H1 (cell line): Measurements from ENCODE around the gene ATP9B. TPM values are rescaled to one million over a fixed set of nuclear protein-coding genes. Genes with fewer than 3 reads are reported as not detected.
A peak's percentile ranks its signal among the peaks of the same experiment; 100 is the strongest.

Experiments
- BRCA1 ChIP-seq: IDR thresholded peaks from 2 replicates; pipeline ENCODE4 v1.6.1; 2012; ENCODE audit warnings: low read depth, low read length, improper control_type of control experiment
- CBX5 ChIP-seq: fragments of 300-800, 300-1000 bp; sonication (generic); IDR thresholded peaks from 2 replicates; pipeline ENCODE4 v1.7.1; 2016; ENCODE audit warnings: antibody characterized with exemption, low read length, low read depth
- CHD1 ChIP-seq: IDR thresholded peaks from 2 replicates; pipeline ENCODE4 v1.6.1; 2012; ENCODE audit warnings: low read depth, low read length, improper control_type of control experiment
- CTBP2 ChIP-seq: IDR thresholded peaks from 2 replicates; pipeline ENCODE4 v1.7.0; 2011; ENCODE audit warnings: borderline replicate concordance, mild to moderate bottlenecking, moderate library complexity, mixed read lengths, low read length; ENCODE audit not compliant: insufficient read depth, insufficient read length
- EP300 ChIP-seq, 2 experiments: IDR thresholded peaks; 1 replicate in 1 of 2; 2 replicates in 1 of 2; pipeline ENCODE4 v1.6.1; 2011 to 2012; ENCODE audit warnings: low read depth in 2 of 2, low read length in 2 of 2, mild to moderate bottlenecking in 2 of 2, borderline replicate concordance in 1 of 2, inconsistent platforms in 1 of 2, moderate library complexity in 1 of 2
- EZH2 ChIP-seq: fragments of 200-600 bp; sonication (generic); IDR thresholded peaks from 2 replicates; pipeline ENCODE4 v1.7.1; 2012; ENCODE audit warnings: low read depth, mild to moderate bottlenecking, moderate library complexity, low read length, inconsistent platforms; ENCODE audit not compliant: severe bottlenecking
- JUND ChIP-seq: IDR thresholded peaks from 2 replicates; pipeline ENCODE4 v1.6.1; 2011; ENCODE audit warnings: mild to moderate bottlenecking, improper control_type of control experiment, low read length
- POLR2A ChIP-seq, 2 experiments: IDR thresholded peaks; 1 replicate in 1 of 2; 2 replicates in 1 of 2; pipeline ENCODE4 v1.6.1; 2011; ENCODE audit warnings: low read depth in 2 of 2, low read length in 2 of 2, mild to moderate bottlenecking in 2 of 2; ENCODE audit errors: control extremely low read depth in 1 of 2
- RBBP5 ChIP-seq: IDR thresholded peaks from 2 replicates; pipeline ENCODE4 v1.7.1; 2012; ENCODE audit warnings: low read depth, mild to moderate bottlenecking, inconsistent platforms, low read length, moderate library complexity, borderline replicate concordance
- RFX5 ChIP-seq: IDR thresholded peaks from 2 replicates; pipeline ENCODE4 v1.6.1; 2011; ENCODE audit warnings: low read depth, low read length, improper control_type of control experiment, borderline replicate concordance
- SP4 ChIP-seq: IDR thresholded peaks from 2 replicates; pipeline ENCODE4 v1.6.1; 2012; ENCODE audit warnings: low read length, inconsistent platforms
- TAF1 ChIP-seq: IDR thresholded peaks from 2 replicates; pipeline ENCODE4 v1.6.1; 2011; ENCODE audit warnings: mild to moderate bottlenecking, low read depth, low read length
- TBP ChIP-seq: IDR thresholded peaks from 2 replicates; pipeline ENCODE4 v1.6.1; 2011; ENCODE audit warnings: low read depth, low read length, improper control_type of control experiment
- TEAD4 ChIP-seq: IDR thresholded peaks from 2 replicates; pipeline ENCODE4 v1.6.1; 2012; ENCODE audit warnings: low read depth, low read length, inconsistent platforms, mixed read lengths
- polyA plus RNA-seq, 7 experiments: library from polyadenylated mRNA; depleted of rRNA in 3 of 7; stranded (reverse) in 5 of 7; unstranded in 2 of 7; fragments of >200 nt in 5 of 7; fragments of 200-250 nt in 2 of 7; gene quantifications; 1 replicate in 5 of 7; 2 replicates in 1 of 7; 4 replicates in 1 of 7; pipeline versions ENCODE4 v1.2.1 to v1.2.3, GENCODE V29; 2011 to 2013; ENCODE audit warnings: missing spikeins in 2 of 7, mixed read lengths in 2 of 7
- total RNA-seq: library from RNA; stranded (reverse); fragmentation: NEBNext Ultra II Directional; extraction: Animal tissue kit (Norgen Biotek cat#: 25700); gene quantifications from 2 replicates; pipeline ENCODE4 v1.2.1, GENCODE V29; 2021
- TF ChIP-seq, protein P1 (sequence below), 3 experiments: IDR thresholded peaks; 1 replicate in 2 of 3; 2 replicates in 1 of 3; pipeline versions ENCODE4 v1.5.1 to v1.6.1; 2011; ENCODE audit warnings: low read length in 3 of 3, mild to moderate bottlenecking in 3 of 3, inconsistent platforms in 2 of 3, low read depth in 1 of 3, moderate library complexity in 1 of 3; ENCODE audit not compliant: insufficient read depth in 1 of 3; ENCODE audit errors: control extremely low read depth in 1 of 3
- TF ChIP-seq, protein P2 (sequence below): IDR thresholded peaks from 2 replicates; pipeline ENCODE4 v1.6.1; 2012; ENCODE audit warnings: inconsistent platforms
- TF ChIP-seq, protein P3 (sequence below): IDR thresholded peaks from 2 replicates; pipeline ENCODE4 v1.6.1; 2011; ENCODE audit warnings: low read length, improper control_type of control experiment
- TF ChIP-seq, protein P4 (sequence below): IDR thresholded peaks from 2 replicates; pipeline ENCODE4 v1.6.1; 2011; ENCODE audit warnings: low read depth, mild to moderate bottlenecking, low read length; ENCODE audit not compliant: insufficient read depth

Gene ATP9B
- total and polyA plus RNA-seq, 2 of the 8 experiments (the other 6 are each of a cell fraction or from before 2014, with no cell fraction given), result 15.1 to 21.7 TPM

DNA sequence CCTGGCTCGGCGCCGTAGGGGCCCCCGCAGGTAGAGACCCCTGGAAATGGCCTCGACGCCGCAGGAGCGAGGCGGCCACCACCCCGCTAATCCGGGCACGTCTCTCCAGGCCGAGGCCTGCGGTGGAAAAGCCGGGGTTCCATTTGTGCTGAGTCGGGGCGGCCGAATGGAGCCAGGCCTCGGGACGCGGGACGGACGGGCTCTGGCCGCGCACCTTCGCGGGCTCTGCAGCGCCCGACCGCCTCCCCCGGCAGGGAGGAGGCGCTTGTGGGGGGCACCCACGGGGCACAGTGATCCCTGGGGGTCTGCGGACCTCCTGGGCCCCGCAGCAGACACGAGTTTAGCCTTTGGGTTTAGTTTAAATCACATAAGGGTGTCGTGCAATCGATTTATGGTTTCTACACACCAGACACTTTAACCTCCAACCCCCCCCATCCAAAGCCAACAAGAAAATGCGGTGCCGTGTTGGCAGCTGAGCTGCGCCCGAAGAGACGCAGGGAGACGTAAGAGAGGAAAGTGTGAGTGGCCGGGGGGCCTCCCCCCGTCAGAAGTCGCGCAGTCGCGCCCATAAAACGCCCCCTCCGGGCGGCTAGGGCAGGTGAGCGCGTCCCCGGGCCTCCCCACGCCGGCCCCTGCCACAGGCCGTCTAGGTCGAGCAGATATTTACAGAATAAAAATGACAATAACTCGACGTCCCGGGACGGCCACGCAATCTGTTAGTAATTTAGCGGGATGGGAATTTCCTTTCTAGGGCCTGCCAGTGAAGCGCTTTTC lies 325.5 kb downstream of the ATP9B start (continued):
- TF ChIP-seq EZH2 (peak; percentile 74), RBBP5 (no peak), TAF1 (0 out of 2 replicates have a peak, but pooled peaks have one; percentile 38), TEAD4 (no peak), EP300 (IDR thresholded peaks at IDR 0.05; ENCODE audit: borderline replicate concordance in 1 of 2, low read depth in 2 of 2, low read length in 2 of 2) (no peak), TBP (no peak), SP4 (no peak), CBX5 (no peak), POLR2A (IDR thresholded peaks at IDR 0.05; ENCODE audit: control extremely low read depth in 1 of 2, low read depth in 2 of 2, low read length in 2 of 2) (no peak), CTBP2 (no peak), JUND (no peak), CHD1 (no peak), RFX5 (no peak), BRCA1 (no peak)
- TF ChIP-seq, protein P1, sequence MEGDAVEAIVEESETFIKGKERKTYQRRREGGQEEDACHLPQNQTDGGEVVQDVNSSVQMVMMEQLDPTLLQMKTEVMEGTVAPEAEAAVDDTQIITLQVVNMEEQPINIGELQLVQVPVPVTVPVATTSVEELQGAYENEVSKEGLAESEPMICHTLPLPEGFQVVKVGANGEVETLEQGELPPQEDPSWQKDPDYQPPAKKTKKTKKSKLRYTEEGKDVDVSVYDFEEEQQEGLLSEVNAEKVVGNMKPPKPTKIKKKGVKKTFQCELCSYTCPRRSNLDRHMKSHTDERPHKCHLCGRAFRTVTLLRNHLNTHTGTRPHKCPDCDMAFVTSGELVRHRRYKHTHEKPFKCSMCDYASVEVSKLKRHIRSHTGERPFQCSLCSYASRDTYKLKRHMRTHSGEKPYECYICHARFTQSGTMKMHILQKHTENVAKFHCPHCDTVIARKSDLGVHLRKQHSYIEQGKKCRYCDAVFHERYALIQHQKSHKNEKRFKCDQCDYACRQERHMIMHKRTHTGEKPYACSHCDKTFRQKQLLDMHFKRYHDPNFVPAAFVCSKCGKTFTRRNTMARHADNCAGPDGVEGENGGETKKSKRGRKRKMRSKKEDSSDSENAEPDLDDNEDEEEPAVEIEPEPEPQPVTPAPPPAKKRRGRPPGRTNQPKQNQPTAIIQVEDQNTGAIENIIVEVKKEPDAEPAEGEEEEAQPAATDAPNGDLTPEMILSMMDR (IDR thresholded peaks at IDR 0.05; ENCODE audit: control extremely low read depth in 1 of 3, insufficient read depth in 1 of 3, low read depth in 1 of 3, low read length in 3 of 3), result no peak
- TF ChIP-seq, protein P2, sequence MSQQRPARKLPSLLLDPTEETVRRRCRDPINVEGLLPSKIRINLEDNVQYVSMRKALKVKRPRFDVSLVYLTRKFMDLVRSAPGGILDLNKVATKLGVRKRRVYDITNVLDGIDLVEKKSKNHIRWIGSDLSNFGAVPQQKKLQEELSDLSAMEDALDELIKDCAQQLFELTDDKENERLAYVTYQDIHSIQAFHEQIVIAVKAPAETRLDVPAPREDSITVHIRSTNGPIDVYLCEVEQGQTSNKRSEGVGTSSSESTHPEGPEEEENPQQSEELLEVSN, result peak; percentile 70; the same call in 1 of the 2 replicates
- TF ChIP-seq, protein P3, sequence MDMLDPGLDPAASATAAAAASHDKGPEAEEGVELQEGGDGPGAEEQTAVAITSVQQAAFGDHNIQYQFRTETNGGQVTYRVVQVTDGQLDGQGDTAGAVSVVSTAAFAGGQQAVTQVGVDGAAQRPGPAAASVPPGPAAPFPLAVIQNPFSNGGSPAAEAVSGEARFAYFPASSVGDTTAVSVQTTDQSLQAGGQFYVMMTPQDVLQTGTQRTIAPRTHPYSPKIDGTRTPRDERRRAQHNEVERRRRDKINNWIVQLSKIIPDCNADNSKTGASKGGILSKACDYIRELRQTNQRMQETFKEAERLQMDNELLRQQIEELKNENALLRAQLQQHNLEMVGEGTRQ, result no peak
- TF ChIP-seq, protein P4, sequence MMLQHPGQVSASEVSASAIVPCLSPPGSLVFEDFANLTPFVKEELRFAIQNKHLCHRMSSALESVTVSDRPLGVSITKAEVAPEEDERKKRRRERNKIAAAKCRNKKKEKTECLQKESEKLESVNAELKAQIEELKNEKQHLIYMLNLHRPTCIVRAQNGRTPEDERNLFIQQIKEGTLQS, result no peak
- TF ChIP-seq, all 59 proteins: peak for 5
